MM.1S (cell line): ENCODE results near the gene OR51E2.
"Not testable (repeated sequence)": the region's sequence is repeated elsewhere in the genome, so short reads cannot be mapped to it uniquely, and the experiment has no call there.

Experiments used
- DNase-seq: peaks from one replicate; pipeline ENCODE4 v3.0.0-alpha.2; 2015
- H2AFZ ChIP-seq: fragments of 300-600 bp; sonication (generic); 2 replicates; pipeline ENCODE4 v1.6.0; 2016; ENCODE audit warnings: antibody characterized with exemption, low read length
- H3F3A ChIP-seq: fragments of 300-600 bp; sonication (generic); 2 replicates; pipeline ENCODE4 v1.6.1; 2016; ENCODE audit warnings: mild to moderate bottlenecking, antibody characterized with exemption, low read length, moderate library complexity, mixed read lengths; ENCODE audit not compliant: insufficient read depth
- H3K27ac ChIP-seq: fragments of 300-600 bp; sonication (generic); 2 replicates; pipeline ENCODE4 v1.5.1; 2016; ENCODE audit warnings: mild to moderate bottlenecking, low read length
- H3K27me3 ChIP-seq: fragments of 300-600 bp; sonication (generic); replicated peaks from 2 replicates; pipeline ENCODE4 v1.6.0; 2016; ENCODE audit warnings: low read length; ENCODE audit not compliant: insufficient read depth
- H3K36me3 ChIP-seq: fragments of 300-600 bp; sonication (generic); replicated peaks from 2 replicates; pipeline ENCODE4 v1.6.1; 2016; ENCODE audit warnings: mild to moderate bottlenecking, low read length, mixed read lengths; ENCODE audit not compliant: insufficient read depth
- H3K4me1 ChIP-seq: fragments of 300-600 bp; sonication (generic); 2 replicates; pipeline ENCODE4 v1.6.1; 2016; ENCODE audit warnings: low read length, mixed read lengths
- H3K4me2 ChIP-seq: fragments of 300-600 bp; sonication (generic); 2 replicates; pipeline ENCODE4 v1.6.0; 2016; ENCODE audit warnings: low read depth, low read length
- H3K4me3 ChIP-seq: fragments of 300-600 bp; sonication (generic); 2 replicates; pipeline ENCODE4 v1.5.1; 2016; ENCODE audit warnings: low read length, mixed read lengths
- H3K79me2 ChIP-seq: fragments of 300-600 bp; sonication (generic); 2 replicates; pipeline ENCODE4 v1.6.1; 2016; ENCODE audit warnings: mixed run types, low read length, mixed read lengths
- H3K9ac ChIP-seq: fragments of 300-600 bp; sonication (generic); 2 replicates; pipeline ENCODE4 v1.6.1; 2016; ENCODE audit warnings: low read length, mixed read lengths
- H3K9me2 ChIP-seq: fragments of 300-600 bp; sonication (generic); replicated peaks from 2 replicates; pipeline ENCODE4 v1.6.1; 2016; ENCODE audit warnings: mild to moderate bottlenecking, low read length, mixed read lengths; ENCODE audit not compliant: insufficient read depth
- H3K9me3 ChIP-seq: fragments of 300-600 bp; sonication (generic); replicated peaks from 2 replicates; pipeline ENCODE4 v1.6.1; 2016; ENCODE audit warnings: mild to moderate bottlenecking, low read length, mixed read lengths; ENCODE audit not compliant: insufficient read depth
- H4K20me1 ChIP-seq: fragments of 300-600 bp; sonication (generic); 2 replicates; pipeline ENCODE4 v1.6.1; 2016; ENCODE audit warnings: mild to moderate bottlenecking, low read length, moderate library complexity, mixed read lengths; ENCODE audit not compliant: insufficient read depth
- CTCF ChIP-seq: fragments of 300-600 bp; sonication (generic); IDR thresholded peaks from 2 replicates; pipeline ENCODE4 v1.5.1; 2016; ENCODE audit warnings: antibody characterized with exemption, low read length, mixed read lengths
- EZH2 ChIP-seq: fragments of 300-600 bp; sonication (generic); optimal IDR thresholded peaks from 2 replicates; pipeline ENCODE3; 2017; ENCODE audit warnings: low read depth, mild to moderate bottlenecking, antibody characterized with exemption, low read length, mixed read lengths
- EZH2phosphoT487 ChIP-seq: fragments of 300-600 bp; sonication (generic); IDR thresholded peaks from 2 replicates; pipeline ENCODE4 v1.6.1; 2018; ENCODE audit warnings: antibody characterized with exemption, low read length

Gene OR51E2

GRCh38 chr11:4697585-4697984, at the start of gene OR51E2:
Gene OR51E2 (minus strand): TSS chr11:4697853. CDS start chr11:4682711, 15,142 bp downstream.
- Histone ChIP-seq H2AFZ (no peak within 1 kb of the TSS), H3F3A (peaks cover 13% of the 10 kb centered on the region; the same call in 1 of the 2 replicates), H3K4me1 (peaks cover 21% of the 10 kb centered on the region), H3K4me2 (no peak within 1 kb of the TSS), H3K27ac (no peak within 1 kb of the TSS), H3K9me3 (no peaks in the 10 kb centered on the region), H4K20me1 (no peaks in the 10 kb centered on the region), H3K9me2 (no peaks in the 10 kb centered on the region), H3K79me2 (no peaks in the 10 kb centered on the region), H3K36me3 (no peaks in the 10 kb centered on the region), H3K27me3 (no peaks in the 10 kb centered on the region), H3K9ac (no peak within 1 kb of the TSS), H3K4me3 (no peak within 1 kb of the TSS)
- DNase-seq: no peak
- no peak for TF ChIP-seq CTCF
- no peak for TF ChIP-seq EZH2
- no peak for TF ChIP-seq EZH2phosphoT487

DNA sequence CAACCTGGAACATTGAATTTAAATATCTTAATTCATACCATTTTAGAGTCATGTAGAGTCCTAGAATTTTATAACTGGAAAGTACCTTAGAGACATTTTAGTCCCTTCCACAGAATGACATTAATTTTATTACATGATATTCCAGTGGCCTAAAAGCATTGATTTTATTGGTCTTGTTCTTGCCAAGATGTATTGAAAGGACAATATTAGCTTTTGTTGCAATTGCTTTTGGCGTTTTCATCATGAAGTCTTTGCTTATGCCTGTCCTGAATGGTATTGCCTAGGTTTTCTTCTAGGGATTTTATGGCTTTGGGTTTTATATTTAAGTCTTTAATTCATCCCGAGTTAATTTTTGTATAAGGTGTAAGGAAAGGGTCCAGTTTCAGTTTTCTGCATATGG, 43.1 kb upstream of the OR51E2 start:
- Histone ChIP-seq H3K79me2 (no peaks in the 10 kb centered on the region), H3K4me2 (no peak overlapping the region), H3K9me2 (no peaks in the 10 kb centered on the region), H3K9ac (no peak overlapping the region), H3K4me1 (no peaks in the 10 kb centered on the region), H3K4me3 (no peak overlapping the region), H3K27ac (no peak overlapping the region), H3K27me3 (no peaks in the 10 kb centered on the region), H3F3A (no peaks in the 10 kb centered on the region), H3K9me3 (no peaks in the 10 kb centered on the region), H2AFZ (no peak overlapping the region), H3K36me3 (no peaks in the 10 kb centered on the region), H4K20me1 (no peaks in the 10 kb centered on the region)
- TF ChIP-seq EZH2 (no peak), EZH2phosphoT487 (no peak), CTCF (no peak)
- no peak for DNase-seq

DNA sequence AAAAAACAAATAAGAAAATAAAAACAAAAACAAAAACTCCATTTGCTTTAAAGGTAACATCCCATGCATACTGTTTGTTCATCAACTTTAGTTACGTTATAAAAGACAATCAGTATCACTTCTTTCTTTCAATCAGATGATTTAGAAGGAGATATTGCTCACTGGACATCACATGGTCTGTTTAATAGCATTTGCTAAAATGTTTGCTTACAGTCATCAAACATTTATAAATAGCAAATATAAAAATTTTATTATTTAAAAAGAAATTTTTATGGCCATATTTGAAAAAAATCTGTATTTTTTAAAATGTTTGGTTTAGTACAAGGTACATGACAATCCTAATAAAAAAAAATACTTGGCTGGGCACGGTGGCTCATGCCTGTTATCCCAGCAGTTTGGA, 29.5 kb upstream of the OR51E2 start:
- Histone ChIP-seq H3K9me2 (no peaks in the 10 kb centered on the region), H3K9me3 (no peaks in the 10 kb centered on the region), H3K27ac (no peak overlapping the region), H3K36me3 (no peaks in the 10 kb centered on the region), H3K79me2 (no peaks in the 10 kb centered on the region), H3F3A (no peaks in the 10 kb centered on the region), H3K27me3 (no peaks in the 10 kb centered on the region), H3K4me3 (no peak overlapping the region), H3K4me2 (no peak overlapping the region), H3K4me1 (no peaks in the 10 kb centered on the region), H4K20me1 (no peaks in the 10 kb centered on the region), H3K9ac (no peak overlapping the region), H2AFZ (no peak overlapping the region)
- no peak for TF ChIP-seq CTCF
- no peak for TF ChIP-seq EZH2phosphoT487
- no peak for TF ChIP-seq EZH2
- DNase-seq: no peak

- H3K27ac ChIP-seq, H3K4me2 ChIP-seq, H3K9me3 ChIP-seq, H3K9me2 ChIP-seq, H3K36me3 ChIP-seq, H3K79me2 ChIP-seq, H3K4me1 ChIP-seq, H3K9ac ChIP-seq, H3K27me3 ChIP-seq, H4K20me1 ChIP-seq, H3F3A ChIP-seq, DNase-seq, H2AFZ ChIP-seq, H3K4me3 ChIP-seq: not testable (repeated sequence)
Measured at GRCh38 chr11:4722616-4723534, 25.2 kb upstream of the OR51E2 start.
